HG03108 (cell line): ENCODE data around the gene NEURL1B.

Source experiments
- ATAC-seq: cut with Tn5 transposase; IDR thresholded peaks from one replicate; pipeline ENCODE4 v1.9.1; 2021; ENCODE audit warnings: moderate library complexity; ENCODE audit not compliant: unreplicated experiment

NEURL1B gene

GRCh38 chr5:172713113-172713808, 72.2 kb downstream of the NEURL1B start:
- ATAC-seq: no peak

DNA sequence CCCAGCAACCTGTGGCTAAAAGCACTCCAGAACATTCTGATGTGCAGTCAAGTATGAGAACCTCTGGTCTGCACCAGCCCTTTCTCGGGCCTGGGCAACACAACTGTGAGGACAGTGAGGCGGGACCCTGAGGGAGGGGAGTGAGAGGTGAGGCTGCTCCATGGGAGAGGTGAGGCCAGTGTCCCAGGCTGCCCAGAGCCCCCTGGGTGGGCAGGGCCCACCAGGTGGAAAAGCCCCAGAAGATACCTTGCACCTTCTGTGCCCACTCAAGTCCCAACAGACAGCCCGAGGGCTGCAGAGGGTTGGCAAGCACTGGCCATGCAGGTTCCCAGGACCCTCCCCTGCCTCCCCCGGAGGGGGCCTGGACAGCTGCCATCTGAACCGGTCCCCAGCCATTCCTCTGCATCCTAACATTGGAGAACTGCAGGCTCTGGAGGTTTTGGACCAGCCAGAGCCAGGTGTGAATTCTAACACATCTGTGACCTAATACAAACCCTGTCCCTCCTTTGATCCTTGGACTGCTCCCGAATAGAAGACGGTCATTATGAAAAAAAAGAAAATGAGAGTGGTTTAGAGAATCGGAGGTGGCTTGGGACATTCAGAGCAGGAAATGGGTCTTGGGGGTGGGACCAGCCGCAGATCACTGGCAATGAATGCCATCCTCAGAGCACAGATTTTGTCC, 72.9 kb downstream of the NEURL1B start:
- no peak for ATAC-seq

GRCh38 chr5:172714491-172715420, 73.7 kb downstream of the NEURL1B start:
- ATAC-seq: peak; percentile 56

GRCh38 chr5:172715421-172715780, 74.3 kb downstream of the NEURL1B start:
- no peak for ATAC-seq

DNA sequence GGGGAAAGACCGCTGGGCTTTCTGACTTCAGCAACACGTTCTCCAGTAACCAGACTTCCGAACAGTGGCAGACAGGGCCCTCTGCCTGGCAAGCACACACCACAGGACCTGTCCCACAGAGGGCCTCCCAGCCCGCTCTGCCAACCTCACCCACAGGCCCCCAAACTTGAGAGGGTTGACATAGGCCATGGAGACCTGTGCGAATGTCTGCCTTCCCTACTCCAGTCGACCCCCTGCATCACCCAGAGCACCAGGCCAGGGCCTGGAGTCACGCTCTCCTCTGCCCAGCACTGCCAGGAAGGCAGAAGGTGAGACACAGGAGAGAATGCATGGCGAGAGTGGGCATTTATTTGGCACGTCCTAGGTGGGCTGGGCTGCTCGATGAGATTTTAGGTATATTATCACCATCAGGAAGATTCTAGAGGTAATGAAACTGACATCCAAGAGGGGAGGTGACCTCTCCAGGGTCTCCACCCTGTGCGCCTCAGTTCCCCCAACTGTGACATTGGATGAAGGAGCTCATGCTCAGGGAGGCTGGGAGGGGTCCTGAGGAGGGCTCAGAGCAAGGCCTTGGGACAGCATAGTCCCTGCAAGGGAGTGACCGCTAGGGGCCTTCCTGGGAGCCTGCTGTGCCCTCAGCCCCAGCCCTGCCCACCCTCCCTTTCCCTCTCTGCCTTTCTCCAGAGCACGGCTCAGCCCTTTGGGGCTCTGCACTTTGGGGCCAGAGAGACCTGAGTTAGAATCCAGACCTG, 75.0 kb downstream of the NEURL1B start:
- ATAC-seq: no peak

GRCh38 chr5:172716796-172717313, 75.8 kb downstream of the NEURL1B start:
- no peak for ATAC-seq

DNA sequence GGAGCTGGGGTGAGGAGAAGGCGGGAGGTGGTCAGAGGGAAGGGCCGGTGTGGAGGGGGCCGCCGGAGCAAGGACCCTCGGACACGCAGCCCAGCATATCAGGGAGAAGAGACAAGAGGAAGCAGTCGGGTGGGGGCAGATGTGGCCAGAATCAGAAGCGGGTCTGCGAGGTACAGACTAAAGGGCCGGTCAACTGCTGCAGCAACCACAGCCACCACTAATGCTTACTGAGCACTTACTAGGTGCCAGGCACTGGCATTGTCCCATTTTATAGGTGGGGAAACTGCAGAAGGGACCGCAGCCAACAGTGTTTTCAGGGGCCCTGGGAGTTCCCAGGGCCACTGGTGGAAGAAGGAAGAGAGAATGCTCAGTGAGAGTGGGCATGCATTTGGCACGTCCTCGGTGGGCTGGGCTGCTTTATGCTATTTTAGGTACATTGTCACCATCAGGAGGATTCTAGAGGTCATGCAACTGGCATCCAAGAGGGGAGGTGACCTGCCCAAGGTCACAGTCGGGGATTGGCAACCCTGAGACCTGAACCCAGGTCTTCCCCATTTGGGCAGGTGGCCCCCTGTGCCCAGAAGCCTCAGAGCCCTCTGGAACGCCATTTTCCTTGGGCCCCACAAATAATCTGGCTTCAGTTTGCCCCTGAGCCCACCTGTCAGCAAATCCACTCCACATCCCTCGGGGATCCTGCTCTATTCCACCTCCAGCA, 76.6 kb downstream of the NEURL1B start:
- ATAC-seq: no peak

DNA sequence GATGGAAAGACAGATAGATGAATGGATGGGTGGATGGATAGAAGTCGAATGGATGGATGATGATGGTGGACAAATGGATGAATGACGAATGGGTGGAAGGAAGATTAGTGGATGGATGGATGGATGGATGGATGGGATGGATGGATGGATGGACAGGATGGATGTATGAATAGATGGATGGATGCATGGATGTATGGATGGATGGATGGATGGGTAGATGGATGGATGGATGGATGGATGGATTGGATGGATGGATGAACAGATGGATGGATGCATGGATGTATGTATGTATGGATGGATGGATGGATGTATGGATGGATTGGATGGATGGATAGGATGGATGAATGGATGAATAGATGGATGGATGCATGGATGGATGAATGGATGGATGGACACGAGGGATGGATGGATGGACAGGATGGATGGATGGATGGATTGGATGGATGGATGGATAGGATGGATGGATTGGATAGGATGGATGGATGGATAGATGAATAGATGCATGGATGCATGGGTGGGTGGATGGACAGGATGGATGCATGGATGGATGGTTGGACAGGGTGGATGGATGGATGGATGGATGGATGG, 77.6 kb downstream of the NEURL1B start:
- ATAC-seq: no peak

DNA sequence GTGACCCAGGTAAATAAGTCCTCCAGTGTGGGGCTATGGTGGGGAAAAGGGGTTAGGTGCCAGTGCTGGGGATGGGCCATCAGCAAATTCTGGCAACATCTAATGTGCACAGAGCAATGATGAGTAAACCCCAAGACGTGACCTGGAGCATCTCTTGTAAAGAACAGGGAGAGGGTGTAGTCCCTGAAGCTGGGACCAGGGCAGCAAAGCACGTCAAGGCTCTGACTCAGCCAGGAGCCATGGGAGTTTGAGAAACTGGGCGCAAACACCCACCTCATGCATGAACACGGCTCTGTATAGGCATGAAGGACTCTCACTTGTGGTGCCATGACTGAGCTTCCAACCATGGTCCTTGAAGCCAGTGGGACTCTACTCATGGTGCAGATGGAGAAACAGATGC, 78.1 kb downstream of the NEURL1B start:
- ATAC-seq: no peak

- ATAC-seq: no peak
Measured at GRCh38 chr5:172720655-172721054, 79.6 kb downstream of the NEURL1B start.

GRCh38 chr5:172721455-172722326, 80.6 kb downstream of the NEURL1B start:
- no peak for ATAC-seq

GRCh38 chr5:172722327-172722815, 81.3 kb downstream of the NEURL1B start:
- no peak for ATAC-seq

DNA sequence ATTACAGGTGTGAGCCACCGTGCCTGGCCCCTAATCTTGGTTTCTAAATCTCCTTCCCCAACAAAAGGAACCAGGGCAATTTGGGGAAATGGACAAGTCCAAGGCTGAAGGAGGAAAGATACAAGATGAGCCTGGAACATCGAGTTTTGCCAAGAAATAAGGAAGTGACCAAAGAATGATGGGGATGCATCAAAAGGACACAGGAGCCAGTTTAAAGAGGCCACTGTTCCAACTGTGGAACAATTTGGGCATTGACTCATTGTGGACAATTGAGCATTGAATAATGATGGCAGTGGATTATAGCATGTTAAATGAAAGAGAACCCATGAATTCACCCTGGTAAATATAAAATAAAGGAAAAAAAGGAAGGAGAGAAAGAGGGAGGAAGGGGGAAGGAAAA, 82.4 kb downstream of the NEURL1B start:
- ATAC-seq: no peak

- no peak for ATAC-seq
Measured at GRCh38 chr5:172724242-172725183, 83.5 kb downstream of the NEURL1B start.

DNA sequence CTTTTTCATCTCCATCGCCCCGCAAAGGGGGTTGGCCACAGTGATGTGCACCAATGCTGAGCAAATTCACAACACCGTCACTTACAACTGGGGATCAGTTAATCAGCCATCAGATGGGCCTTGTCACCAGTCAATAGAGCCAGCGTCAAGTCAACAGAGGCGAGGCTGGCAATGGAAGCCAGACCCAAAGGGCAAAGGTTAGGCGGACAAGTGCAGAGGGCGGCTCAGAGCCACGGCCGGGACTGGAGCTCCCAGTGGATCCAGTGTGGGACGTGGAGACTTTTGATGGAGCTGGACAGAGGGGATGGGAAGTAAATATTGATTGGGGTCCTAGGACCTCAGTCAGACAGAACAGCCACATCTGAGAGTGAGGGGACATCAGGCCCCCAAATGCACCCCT, 84.2 kb downstream of the NEURL1B start:
- no peak for ATAC-seq

DNA sequence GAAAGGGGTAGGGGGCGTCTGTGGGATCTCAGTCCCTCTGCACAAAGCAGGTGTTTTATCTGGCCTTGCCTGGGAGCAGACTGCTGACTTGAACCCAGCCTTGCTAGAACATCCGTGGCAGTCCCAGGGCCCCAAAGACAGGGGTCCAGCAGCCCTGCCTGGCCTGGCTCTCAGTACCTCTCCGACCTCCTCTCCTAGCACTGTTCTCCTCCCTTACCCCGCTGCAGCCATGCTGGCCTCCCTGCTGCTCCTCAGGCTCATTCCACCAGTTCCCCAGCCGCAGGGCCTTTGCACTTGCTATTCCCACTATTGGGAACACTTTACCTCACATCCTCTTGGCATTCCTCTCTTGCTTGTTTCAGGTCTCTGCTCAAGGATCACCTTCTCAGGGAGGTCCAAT, 84.7 kb downstream of the NEURL1B start:
- no peak for ATAC-seq

DNA sequence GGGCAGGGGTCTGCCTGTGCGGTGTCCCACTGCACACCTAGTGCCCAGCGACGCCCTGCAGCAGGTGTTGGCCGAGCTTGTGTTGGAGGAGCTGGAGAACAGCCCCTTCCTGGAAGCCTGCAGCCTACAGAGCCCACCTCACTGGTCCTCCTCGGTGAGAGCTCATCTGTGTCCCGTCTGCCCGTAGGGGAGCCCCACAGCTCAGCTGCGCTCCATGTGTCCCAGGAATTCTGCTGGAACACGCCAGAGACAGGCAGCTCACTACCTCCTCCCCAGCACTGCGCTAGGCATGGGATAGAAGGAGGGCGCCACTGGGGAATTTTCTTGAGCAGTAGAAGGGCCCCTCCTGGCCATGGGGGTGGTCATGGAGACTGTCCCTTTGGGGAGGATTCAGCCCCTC, 85.9 kb downstream of the NEURL1B start:
- ATAC-seq: no peak

GRCh38 chr5:172727551-172727950, 86.5 kb downstream of the NEURL1B start:
- ATAC-seq: no peak
